Body of pancreas (tissue), 4 donors: ENCODE measurements around the gene ARGFX.

ENCODE experiments used
- POLR2A ChIP-seq, 3 donors: fragments of 450-650 bp; IDR thresholded peaks; one replicate each; pipeline ENCODE4 v1.6.1; 2016; ENCODE audit warnings: antibody characterized with exemption in 3 of 3, mild to moderate bottlenecking in 2 of 3
- TF ChIP-seq, protein P1 (sequence below), 7 experiments: fragments of 450-650 bp in 4 of 7; fragments of 200-600 bp in 3 of 7; sonication (generic) in 3 of 7; IDR thresholded peaks; one replicate each; pipeline ENCODE4 v1.5.1; 2016 to 2019; ENCODE audit warnings: antibody characterized with exemption in 7 of 7

DNA sequence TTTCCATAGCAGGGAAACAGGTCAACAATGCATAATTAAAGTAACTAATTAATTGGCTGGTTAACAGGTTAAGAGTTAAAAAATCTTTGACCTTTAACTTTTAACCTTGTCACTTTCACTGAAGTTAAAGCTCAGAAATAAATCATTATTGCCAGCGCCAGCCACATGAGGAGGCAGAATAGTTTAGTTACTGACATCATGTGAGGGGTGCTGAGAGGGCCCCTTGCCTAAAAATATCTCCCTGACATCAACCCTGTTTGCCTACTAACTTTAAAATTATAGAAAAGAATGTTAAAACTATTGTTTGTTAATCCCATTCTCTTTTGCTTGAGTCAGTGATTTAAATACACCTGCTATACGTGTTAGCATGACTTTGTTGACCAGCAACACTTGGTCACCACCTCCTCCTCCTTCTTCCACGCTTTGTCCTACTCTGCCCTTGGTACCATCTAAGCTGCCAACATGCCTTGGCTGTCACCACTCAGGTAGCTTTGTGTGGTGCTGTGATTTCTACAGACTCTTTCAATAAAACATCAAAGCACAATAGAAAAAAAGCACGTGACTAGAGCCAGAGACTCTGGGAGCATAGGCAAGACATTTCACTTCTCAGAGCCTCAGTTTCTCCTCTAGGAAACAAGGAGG lies 28.1 kb downstream of the ARGFX start:
- no peak for TF ChIP-seq POLR2A (IDR thresholded peaks at IDR 0.05)
- TF ChIP-seq, protein P1, sequence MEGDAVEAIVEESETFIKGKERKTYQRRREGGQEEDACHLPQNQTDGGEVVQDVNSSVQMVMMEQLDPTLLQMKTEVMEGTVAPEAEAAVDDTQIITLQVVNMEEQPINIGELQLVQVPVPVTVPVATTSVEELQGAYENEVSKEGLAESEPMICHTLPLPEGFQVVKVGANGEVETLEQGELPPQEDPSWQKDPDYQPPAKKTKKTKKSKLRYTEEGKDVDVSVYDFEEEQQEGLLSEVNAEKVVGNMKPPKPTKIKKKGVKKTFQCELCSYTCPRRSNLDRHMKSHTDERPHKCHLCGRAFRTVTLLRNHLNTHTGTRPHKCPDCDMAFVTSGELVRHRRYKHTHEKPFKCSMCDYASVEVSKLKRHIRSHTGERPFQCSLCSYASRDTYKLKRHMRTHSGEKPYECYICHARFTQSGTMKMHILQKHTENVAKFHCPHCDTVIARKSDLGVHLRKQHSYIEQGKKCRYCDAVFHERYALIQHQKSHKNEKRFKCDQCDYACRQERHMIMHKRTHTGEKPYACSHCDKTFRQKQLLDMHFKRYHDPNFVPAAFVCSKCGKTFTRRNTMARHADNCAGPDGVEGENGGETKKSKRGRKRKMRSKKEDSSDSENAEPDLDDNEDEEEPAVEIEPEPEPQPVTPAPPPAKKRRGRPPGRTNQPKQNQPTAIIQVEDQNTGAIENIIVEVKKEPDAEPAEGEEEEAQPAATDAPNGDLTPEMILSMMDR (IDR thresholded peaks at IDR 0.05), result no peak
